Panc1 (cell line): ENCODE measurements around the gene TWSG1. TPM values are rescaled to one million over a fixed set of nuclear protein-coding genes. Genes with fewer than 3 reads are reported as not detected.

Experiments
- ATAC-seq: fragments of 200-7000 bp; cut with Tn5 transposase; 2 replicates; pipeline ENCODE4 v1.9.1; 2020; ENCODE audit warnings: mild to moderate bottlenecking, moderate library complexity
- BruUV-seq: library from RNA; stranded (reverse); fragments of 400-500 nt; replicated peaks from 2 replicates; lab custom pipeline; 2021; lab: Mats Ljungman, UMichigan
- CTCF ChIA-PET: fragments of 300-600 bp; sonication (Branson Sonifier 250); formaldehyde crosslinking; loops from one replicate; lab custom pipeline; 2022; ENCODE audit warnings: antibody characterized with exemption; lab: Charles Lee
- POLR2A ChIA-PET: fragments of 300-600 bp; sonication (Branson Sonifier 250); formaldehyde crosslinking; loops from one replicate; lab custom pipeline; 2022; ENCODE audit warnings: antibody characterized with exemption; lab: Charles Lee
- DNase-seq: peaks from one replicate; pipeline ENCODE4 v3.0.0-alpha.2; 2010; ENCODE audit warnings: low read depth, low spot score
- H3K27ac ChIP-seq: 2 replicates; pipeline ENCODE4 v1.5.1; 2011; ENCODE audit warnings: mild to moderate bottlenecking, low read length, inconsistent platforms
- H3K27me3 ChIP-seq: fragments of 200-500 bp; sonication (Bioruptor generic); 2 replicates; pipeline ENCODE4 v1.6.0; 2014; ENCODE audit warnings: low read length, inconsistent platforms; ENCODE audit not compliant: control insufficient read depth, insufficient read depth
- H3K36me3 ChIP-seq: fragments of 200-500 bp; sonication (Bioruptor generic); 2 replicates; pipeline ENCODE4 v1.5.1; 2014; ENCODE audit warnings: inconsistent platforms, mild to moderate bottlenecking, low read length, moderate library complexity; ENCODE audit not compliant: control insufficient read depth, insufficient read depth
- H3K4me1 ChIP-seq: 2 replicates; pipeline ENCODE4 v1.5.1; 2011; ENCODE audit warnings: inconsistent platforms, mild to moderate bottlenecking, low read length, moderate library complexity; ENCODE audit not compliant: control insufficient read depth, insufficient read depth
- H3K4me3 ChIP-seq, 2 experiments: 2 replicates each; pipeline ENCODE4 v1.5.1; 2011 to 2012; ENCODE audit warnings: low read depth in 2 of 2, low read length in 2 of 2, mild to moderate bottlenecking in 2 of 2, inconsistent platforms in 1 of 2, moderate library complexity in 1 of 2
- H3K9me3 ChIP-seq: fragments of 200-500 bp; sonication (Bioruptor generic); 2 replicates; pipeline ENCODE4 v1.5.1; 2014; ENCODE audit warnings: low read depth, mild to moderate bottlenecking, inconsistent platforms, low read length, moderate library complexity; ENCODE audit not compliant: control insufficient read depth, insufficient read depth
- POLR2AphosphoS5 ChIP-seq: IDR thresholded peaks from 2 replicates; pipeline ENCODE4 v1.6.1; 2012; ENCODE audit warnings: mild to moderate bottlenecking, low read depth, low read length, moderate library complexity
- SIN3A ChIP-seq: IDR thresholded peaks from 2 replicates; pipeline ENCODE4 v1.6.1; 2012; ENCODE audit warnings: low read depth, mild to moderate bottlenecking, low read length, moderate library complexity, borderline replicate concordance; ENCODE audit not compliant: insufficient read depth
- TCF7L2 ChIP-seq: IDR thresholded peaks from 2 replicates; pipeline ENCODE4 v1.6.1; 2011; ENCODE audit warnings: mild to moderate bottlenecking, low read depth, low read length, inconsistent platforms
- in situ Hi-C: cut with HindIII; loops from 2 replicates; pipeline ENCODE4 v1.10.0; 2016; ENCODE audit warnings: low sequenced_read_pairs, low pct_unique_long_range_greater_than_20kb
- intact Hi-C: fragments of 100-400 bp; cut with micrococcal nuclease; formaldehyde crosslinking; loops from one replicate; pipeline ENCODE4 v1.10.0; 2022; ENCODE audit not compliant: unreplicated experiment
- total RNA-seq: library from RNA; stranded (reverse); gene quantifications from one replicate; pipeline ENCODE4 v1.2.1, GENCODE V29; 2021; ENCODE audit not compliant: unreplicated experiment
- TF ChIP-seq, protein P1 (sequence below): fragments of 450-650 bp; IDR thresholded peaks from 2 replicates; pipeline ENCODE4 v1.5.1; 2017; ENCODE audit warnings: mild to moderate bottlenecking
- TF ChIP-seq, protein P2 (sequence below), 2 experiments: IDR thresholded peaks; 2 replicates each; pipeline ENCODE4 v1.6.1; 2011 to 2012; ENCODE audit warnings: low read depth in 2 of 2, control low read depth in 1 of 2, low read length in 1 of 2, mild to moderate bottlenecking in 1 of 2, moderate library complexity in 1 of 2; ENCODE audit not compliant: insufficient read depth in 1 of 2

TWSG1 gene
- total RNA-seq, 1 experiment from 2014 or later, result 54.1 TPM

DNA sequence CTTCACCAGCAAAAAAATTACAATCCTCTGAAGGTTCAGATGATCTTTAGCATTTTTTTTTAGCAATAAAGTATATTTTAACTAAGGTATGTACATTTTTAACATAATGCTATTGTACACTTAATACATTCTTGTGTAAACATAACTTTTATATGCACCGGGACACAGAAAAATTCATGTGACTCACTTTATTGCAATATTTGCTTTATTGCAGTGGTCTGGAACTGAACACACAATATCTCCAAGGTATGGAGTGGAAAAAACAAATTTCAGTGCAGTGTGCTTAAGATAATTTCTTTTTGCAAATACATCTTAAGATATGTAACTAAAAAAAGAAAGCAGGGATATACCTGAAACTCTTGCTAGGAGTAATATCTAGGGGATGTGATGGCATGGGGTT lies 5.1 kb upstream of the TWSG1 start:
- TF ChIP-seq POLR2AphosphoS5 (no peak), SIN3A (no peak), TCF7L2 (no peak)
- intact Hi-C loops, result no loop called here
- Histone ChIP-seq H3K9me3 (peaks cover 4% of the 10 kb centered on the region; the same call in 1 of the 2 replicates), H3K4me1 (no peaks in the 10 kb centered on the region), H3K27me3 (no peaks in the 10 kb centered on the region), H3K4me3 (no peak overlapping the region), H3K36me3 (no peaks in the 10 kb centered on the region), H3K27ac (no peak overlapping the region)
- CTCF ChIA-PET, result interaction anchor here (0.9 kb wide), 1 partner anchor 53 kb away, joined by 3 read pairs; no protein-coding TSS in a partner anchor
- BruUV-seq, result no TSS peak
- in situ Hi-C loops, result no loop called here
- POLR2A ChIA-PET, result interaction anchor here (0.6 to 0.7 kb wide), 2 partner anchors 214 to 484 kb away, joined by 3 to 20 read pairs; no protein-coding TSS in a partner anchor
- no peak for DNase-seq
- no peak for ATAC-seq

DNA sequence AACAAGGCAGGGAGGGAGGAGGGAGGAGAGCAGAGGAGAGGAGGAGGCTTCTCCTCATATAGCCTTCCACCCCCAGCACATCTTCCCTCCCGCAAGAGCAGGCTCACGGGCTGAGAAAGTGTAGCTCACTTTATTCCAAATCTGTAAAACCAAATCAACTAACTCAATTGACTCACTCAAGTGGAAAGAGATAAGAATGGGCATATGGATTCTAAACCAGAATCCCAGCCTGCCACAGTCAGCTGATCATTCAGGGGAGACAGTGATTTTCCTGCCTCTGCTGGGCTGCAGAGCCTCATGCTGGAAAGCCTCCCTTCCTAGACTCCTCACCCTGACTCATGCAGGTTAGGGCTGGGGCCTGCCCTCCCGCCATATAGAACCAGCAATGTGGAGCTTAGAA lies 4.2 kb upstream of the TWSG1 start:
- ChIA-PET CTCF (interaction anchor here (0.6 kb wide), 2 partner anchors 108 to 342 kb away, joined by 3 read pairs; no protein-coding TSS in a partner anchor), POLR2A (interaction anchor here (0.6 to 0.7 kb wide), 2 partner anchors 215 to 485 kb away, joined by 3 to 20 read pairs; no protein-coding TSS in a partner anchor)
- DNase-seq (no peak), ATAC-seq (no peak)
- Histone ChIP-seq H3K27me3 (no peaks in the 10 kb centered on the region), H3K27ac (no peak overlapping the region), H3K36me3 (peaks cover 2% of the 10 kb centered on the region; the same call in 1 of the 2 replicates), H3K4me1 (no peaks in the 10 kb centered on the region), H3K9me3 (peaks cover 4% of the 10 kb centered on the region; the same call in 1 of the 2 replicates), H3K4me3 (no peak overlapping the region)
- BruUV-seq, result no TSS peak
- in situ Hi-C loops, result no loop called here
- TF ChIP-seq, protein P1, sequence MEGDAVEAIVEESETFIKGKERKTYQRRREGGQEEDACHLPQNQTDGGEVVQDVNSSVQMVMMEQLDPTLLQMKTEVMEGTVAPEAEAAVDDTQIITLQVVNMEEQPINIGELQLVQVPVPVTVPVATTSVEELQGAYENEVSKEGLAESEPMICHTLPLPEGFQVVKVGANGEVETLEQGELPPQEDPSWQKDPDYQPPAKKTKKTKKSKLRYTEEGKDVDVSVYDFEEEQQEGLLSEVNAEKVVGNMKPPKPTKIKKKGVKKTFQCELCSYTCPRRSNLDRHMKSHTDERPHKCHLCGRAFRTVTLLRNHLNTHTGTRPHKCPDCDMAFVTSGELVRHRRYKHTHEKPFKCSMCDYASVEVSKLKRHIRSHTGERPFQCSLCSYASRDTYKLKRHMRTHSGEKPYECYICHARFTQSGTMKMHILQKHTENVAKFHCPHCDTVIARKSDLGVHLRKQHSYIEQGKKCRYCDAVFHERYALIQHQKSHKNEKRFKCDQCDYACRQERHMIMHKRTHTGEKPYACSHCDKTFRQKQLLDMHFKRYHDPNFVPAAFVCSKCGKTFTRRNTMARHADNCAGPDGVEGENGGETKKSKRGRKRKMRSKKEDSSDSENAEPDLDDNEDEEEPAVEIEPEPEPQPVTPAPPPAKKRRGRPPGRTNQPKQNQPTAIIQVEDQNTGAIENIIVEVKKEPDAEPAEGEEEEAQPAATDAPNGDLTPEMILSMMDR, result no peak
- TF ChIP-seq POLR2AphosphoS5, result no peak
- intact Hi-C loops, result loop anchor here (10.0 kb wide), 1 partner anchor 186 kb away; no protein-coding TSS in a partner anchor

DNA sequence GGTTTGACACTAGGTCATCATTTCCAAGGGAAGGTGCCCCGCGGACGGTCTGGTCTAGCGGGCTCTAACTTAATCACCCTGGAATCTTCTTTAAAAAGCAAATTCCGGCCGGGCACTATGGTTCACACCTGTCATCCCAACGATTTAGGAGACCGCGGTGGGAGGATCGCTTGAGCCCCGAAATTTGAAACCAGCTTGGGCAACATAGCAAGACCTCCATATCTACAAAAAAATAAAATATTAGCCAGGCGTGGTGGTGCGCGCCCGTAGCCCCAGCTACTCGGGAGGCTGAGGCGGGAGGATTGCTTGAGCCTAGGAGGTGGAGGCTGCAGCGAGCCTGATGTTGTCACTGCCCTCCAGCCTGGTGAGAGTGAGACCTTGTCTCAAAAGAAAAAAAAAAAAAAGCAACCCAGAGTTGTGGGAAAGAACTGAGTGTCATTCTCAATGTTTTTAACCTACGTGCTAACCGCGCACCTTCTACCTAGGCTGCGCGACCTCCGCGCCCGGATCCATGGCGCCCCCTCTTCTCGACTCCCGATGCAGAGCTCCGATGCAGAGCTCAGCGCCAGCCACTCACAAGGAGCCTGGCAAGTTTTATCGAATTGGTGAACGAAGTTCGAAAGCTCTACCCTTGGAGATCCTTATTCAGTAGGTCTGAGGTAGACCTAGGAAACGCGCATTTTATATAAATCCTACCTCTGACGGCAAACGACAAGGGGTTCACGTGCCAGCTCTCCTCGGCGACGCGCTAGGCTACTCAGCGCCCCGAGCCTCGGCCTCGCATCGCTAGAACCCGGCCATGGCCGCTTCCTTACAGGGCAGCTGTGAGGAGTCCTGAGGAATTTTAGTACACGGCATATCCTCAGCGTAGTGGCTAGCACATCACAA lies 888 bp upstream of the TWSG1 start:
- H3K4me1 ChIP-seq, result peaks cover 8% of the 10 kb centered on the region; the same call in 1 of the 2 replicates
- peak overlapping the region; percentile 68 for H3K27ac ChIP-seq
- peaks cover 15% of the 10 kb centered on the region for H3K36me3 ChIP-seq
- no peaks in the 10 kb centered on the region for H3K27me3 ChIP-seq
- CTCF ChIA-PET, result interaction anchor here (0.6 kb wide), 5 partner anchors 109 to 262 kb away, joined by 3 to 9 read pairs (median 4); no protein-coding TSS in a partner anchor
- intact Hi-C loops (loop anchor here (10.0 kb wide), 1 partner anchor 189 kb away; no protein-coding TSS in a partner anchor), in situ Hi-C loops (no loop called here)
- POLR2A ChIA-PET, result interaction anchor here (0.6 to 0.9 kb wide), 2 partner anchors 205 to 937 kb away, joined by 3 to 9 read pairs; no protein-coding TSS in a partner anchor
- H3K9me3 ChIP-seq, result peaks cover 1% of the 10 kb centered on the region; the same call in 1 of the 2 replicates
- peak; percentile 76 for ATAC-seq
- TF ChIP-seq, protein P1, result no peak
- no peak for TF ChIP-seq SIN3A
- TF ChIP-seq POLR2AphosphoS5, result no peak
- no peak for TF ChIP-seq TCF7L2
- TF ChIP-seq, protein P2, sequence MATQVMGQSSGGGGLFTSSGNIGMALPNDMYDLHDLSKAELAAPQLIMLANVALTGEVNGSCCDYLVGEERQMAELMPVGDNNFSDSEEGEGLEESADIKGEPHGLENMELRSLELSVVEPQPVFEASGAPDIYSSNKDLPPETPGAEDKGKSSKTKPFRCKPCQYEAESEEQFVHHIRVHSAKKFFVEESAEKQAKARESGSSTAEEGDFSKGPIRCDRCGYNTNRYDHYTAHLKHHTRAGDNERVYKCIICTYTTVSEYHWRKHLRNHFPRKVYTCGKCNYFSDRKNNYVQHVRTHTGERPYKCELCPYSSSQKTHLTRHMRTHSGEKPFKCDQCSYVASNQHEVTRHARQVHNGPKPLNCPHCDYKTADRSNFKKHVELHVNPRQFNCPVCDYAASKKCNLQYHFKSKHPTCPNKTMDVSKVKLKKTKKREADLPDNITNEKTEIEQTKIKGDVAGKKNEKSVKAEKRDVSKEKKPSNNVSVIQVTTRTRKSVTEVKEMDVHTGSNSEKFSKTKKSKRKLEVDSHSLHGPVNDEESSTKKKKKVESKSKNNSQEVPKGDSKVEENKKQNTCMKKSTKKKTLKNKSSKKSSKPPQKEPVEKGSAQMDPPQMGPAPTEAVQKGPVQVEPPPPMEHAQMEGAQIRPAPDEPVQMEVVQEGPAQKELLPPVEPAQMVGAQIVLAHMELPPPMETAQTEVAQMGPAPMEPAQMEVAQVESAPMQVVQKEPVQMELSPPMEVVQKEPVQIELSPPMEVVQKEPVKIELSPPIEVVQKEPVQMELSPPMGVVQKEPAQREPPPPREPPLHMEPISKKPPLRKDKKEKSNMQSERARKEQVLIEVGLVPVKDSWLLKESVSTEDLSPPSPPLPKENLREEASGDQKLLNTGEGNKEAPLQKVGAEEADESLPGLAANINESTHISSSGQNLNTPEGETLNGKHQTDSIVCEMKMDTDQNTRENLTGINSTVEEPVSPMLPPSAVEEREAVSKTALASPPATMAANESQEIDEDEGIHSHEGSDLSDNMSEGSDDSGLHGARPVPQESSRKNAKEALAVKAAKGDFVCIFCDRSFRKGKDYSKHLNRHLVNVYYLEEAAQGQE (IDR thresholded peaks at IDR 0.05; ENCODE audit: insufficient read depth in 1 of 2, low read depth in 2 of 2, low read length in 1 of 2), result no peak
- no peak for DNase-seq
- BruUV-seq, result no TSS peak
- H3K4me3 ChIP-seq, result peak overlapping the region; percentile 58 to 78
